ENCODE data around the gene SSBP2.

Gene SSBP2

GRCh38 chr5:81363093-81363871 is 387.6 kb downstream of the SSBP2 start:
- no peak for DNase-seq

Measured in NCI-H748 treated with DMSO at 0.1 percent for 48 hours (cell line).